ENCODE measurements around the gene TRDMT1.

The TRDMT1 gene

DNA sequence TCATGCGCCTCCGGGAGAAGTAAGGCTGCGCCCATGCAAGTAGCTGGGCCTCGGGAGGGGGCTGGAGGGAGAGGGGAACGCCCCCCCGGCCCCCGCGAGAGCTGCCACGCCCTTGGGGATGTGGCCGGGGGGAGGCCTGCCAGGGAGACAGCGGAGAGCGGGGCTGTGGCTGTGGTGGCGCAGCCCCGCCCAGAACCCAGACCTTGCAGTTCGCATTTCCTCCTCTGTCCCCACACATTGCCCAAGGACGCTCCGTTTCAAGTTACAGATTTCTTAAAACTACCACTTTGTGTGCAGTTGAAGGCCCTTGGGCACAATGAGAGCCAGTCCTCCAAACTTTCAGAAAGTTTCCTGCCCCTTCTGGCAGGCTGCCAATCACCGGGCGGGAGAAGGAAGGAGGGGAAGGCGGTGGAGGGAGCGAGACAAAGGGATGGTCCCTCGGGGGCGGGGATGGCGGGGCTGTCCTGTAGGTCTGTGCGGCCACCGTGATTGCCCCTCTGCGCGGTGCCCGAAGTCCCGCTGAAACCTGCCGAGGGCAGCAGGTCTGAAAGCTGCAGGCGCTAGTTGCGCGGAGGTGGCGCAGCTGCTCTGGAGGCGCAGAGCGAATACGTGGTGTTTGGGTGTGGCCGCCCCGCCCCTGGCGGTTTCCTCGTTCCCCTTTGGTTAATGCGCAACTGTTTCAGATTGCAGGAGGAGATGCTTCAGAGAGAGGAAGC, 28.7 kb upstream of the TRDMT1 start:
- peak; percentile 47 for DNase-seq

- DNase-seq: no peak
These were observed 28.2 kb upstream of the TRDMT1 start for GRCh38 chr10:17229717-17229966.

- no peak for DNase-seq
These were observed 27.7 kb upstream of the TRDMT1 start for GRCh38 chr10:17229016-17229716.

DNA sequence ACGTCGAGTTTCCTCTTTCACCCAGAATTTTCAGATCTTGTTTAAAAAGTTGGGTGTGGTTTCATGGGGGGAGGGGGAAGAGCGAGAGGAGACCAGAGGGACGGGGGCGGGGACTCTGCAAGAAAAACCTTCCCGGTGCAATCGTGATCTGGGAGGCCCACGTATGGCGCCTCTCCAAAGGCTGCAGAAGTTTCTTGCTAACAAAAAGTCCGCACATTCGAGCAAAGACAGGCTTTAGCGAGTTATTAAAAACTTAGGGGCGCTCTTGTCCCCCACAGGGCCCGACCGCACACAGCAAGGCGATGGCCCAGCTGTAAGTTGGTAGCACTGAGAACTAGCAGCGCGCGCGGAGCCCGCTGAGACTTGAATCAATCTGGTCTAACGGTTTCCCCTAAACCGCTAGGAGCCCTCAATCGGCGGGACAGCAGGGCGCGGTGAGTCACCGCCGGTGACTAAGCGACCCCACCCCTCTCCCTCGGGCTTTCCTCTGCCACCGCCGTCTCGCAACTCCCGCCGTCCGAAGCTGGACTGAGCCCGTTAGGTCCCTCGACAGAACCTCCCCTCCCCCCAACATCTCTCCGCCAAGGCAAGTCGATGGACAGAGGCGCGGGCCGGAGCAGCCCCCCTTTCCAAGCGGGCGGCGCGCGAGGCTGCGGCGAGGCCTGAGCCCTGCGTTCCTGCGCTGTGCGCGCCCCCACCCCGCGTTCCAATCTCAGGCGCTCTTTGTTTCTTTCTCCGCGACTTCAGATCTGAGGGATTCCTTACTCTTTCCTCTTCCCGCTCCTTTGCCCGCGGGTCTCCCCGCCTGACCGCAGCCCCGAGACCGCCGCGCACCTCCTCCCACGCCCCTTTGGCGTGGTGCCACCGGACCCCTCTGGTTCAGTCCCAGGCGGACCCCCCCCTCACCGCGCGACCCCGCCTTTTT, 26.9 kb upstream of the TRDMT1 start, which contains the start of gene VIM:
VIM (plus strand) TSS at position 151 of the 925 bp plus-strand sequence. CDS start 1,182 bp downstream, outside the sequence.
- peak; percentile 8 for DNase-seq

- no peak for DNase-seq
These were observed 26.1 kb upstream of the TRDMT1 start for GRCh38 chr10:17227367-17228090.

DNA sequence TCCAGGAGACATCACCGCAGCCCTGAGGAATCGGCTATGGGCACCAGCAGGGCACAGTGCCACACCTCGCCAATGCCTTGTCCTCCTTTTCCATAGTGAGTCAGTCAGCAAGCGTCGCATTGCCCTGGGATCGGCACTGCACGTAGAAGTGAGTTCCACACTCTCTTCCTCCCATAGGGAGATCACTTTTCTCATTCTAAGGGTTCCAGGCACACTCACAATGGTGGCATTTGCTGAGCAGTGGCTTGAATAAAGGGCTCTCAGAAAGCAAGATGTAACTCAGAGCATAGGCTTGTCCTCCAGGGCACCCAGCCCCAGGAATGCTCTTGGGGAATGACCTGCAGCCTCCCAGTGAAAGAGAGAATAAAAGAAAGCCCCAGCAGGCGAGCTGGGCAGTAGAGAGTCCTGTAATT, 25.4 kb upstream of the TRDMT1 start:
- no peak for DNase-seq

DNA sequence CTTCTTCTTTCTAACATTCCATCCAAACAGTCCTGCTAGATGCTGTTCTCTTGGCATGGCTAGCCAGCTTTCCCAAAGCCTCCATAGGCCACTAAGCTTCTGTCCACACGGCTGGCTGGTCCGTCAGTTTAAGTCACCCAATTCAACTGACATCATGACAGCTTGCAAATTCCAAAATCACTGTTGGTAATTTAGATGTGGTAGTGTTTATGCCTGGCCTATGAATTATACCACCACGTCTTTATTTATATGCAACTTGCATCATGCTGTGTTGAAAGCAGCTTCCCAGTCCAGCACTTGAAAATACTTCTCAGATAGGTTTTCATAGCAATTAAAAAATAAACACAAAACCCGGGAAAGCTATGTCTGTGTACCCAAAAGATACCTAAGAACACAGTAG, 24.3 kb upstream of the TRDMT1 start:
- DNase-seq: no peak

DNA sequence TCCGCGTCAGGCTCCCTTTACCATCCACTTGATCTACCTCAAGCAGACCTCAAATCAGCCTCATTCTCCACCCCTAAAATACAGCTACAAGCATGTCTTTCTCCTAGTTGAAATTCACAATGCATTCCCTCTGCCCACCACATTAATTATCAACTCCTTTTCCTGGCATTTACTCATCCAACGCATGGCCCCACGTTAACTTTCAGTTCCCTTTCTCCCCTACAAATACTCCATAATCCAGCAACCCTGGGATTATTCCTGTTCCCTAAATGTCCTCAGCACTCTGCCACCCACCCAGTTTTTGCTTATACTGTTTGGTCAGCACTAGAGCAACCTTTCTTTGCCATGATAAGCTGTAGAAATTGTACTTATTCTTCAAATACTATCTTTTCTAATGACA, 20.9 kb upstream of the TRDMT1 start:
- no peak for DNase-seq

GRCh38 chr10:17220652-17221100, 19.2 kb upstream of the TRDMT1 start:
- DNase-seq: no peak

DNA sequence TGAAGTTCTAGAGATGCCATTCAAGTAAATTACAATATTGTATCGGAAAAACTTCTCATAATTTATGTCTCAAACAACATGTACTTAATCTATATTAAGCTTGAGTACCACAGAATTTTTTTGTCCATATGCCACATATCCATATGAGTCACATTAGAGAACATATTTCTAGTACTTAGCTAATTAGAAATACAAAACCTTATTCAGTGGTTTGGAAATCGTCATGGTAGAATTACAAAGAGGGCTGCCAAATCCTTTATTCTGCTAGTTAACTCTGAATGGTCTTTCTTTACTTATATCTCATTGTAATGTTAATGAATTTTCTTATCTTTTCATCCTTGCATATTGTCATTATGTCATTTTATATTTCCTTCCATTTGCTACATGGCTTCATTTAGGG, 17.6 kb upstream of the TRDMT1 start:
- DNase-seq: no peak

GRCh38 chr10:17217631-17218232, 16.3 kb upstream of the TRDMT1 start:
- DNase-seq: no peak

DNA sequence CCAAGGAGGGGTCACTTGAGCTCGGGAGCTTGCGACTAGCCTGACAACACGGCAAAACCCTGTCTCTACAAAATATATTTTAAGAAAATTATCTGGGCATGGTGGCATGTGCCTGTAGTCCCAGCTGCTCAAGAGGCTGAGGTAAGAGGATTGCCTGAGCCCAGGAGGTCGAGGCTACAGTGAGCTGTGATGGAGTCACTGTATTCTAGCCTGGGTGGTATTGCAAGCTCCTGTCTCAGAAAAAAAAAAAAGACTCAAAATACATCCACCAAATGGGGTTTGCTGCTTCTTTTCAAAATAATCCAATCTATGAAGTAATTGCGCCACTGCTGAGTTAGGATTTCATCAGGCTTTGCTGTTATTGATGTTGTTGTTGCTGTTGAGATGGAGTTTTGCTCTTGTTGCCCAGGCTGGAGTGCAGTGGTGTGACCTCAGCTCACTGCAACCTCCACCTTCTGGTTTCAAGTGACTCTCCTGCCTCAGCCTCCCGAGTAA, 15.5 kb upstream of the TRDMT1 start:
- DNase-seq: no peak

- no peak for DNase-seq
These were observed 14.9 kb upstream of the TRDMT1 start for GRCh38 chr10:17216217-17216900.

- no peak for DNase-seq
These were observed 14.3 kb upstream of the TRDMT1 start for GRCh38 chr10:17215782-17216122.

- no peak for DNase-seq
These were observed 13.7 kb upstream of the TRDMT1 start for GRCh38 chr10:17214971-17215781.

- no peak for DNase-seq
These were observed 13.1 kb upstream of the TRDMT1 start for GRCh38 chr10:17214526-17214925.

DNA sequence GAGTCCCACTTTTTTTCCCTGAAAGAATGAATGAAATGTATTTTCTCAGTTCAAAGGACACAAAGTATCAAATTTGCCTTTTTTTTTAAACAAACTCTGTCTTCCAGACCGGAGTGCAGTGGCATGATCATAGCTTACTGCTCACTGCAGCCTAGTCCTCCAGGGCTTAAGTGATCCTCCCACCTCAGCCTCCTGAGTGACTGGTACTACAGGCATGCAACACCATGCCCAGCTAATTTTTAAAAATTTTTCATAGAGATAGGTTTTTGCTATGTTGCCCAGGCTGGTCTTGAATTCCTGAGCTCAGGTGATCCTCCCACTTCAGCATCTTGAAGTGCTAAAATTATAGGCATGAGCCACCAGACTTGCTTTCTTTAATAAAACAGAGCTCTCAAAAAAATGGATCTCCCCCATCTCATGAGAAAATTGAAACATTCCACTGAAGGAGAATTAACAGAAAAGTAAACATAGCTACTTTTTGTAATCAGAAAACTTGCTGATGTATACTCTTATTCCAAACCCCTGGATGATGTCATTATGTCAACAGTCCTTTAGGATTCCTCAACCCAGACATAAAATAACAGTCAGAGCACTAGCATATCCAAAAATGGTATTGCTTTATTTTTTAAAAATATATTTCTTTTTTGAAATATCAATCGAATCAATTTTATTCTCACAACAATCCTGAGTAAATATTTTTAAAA, 12.3 kb upstream of the TRDMT1 start:
- no peak for DNase-seq

GRCh38 chr10:17212802-17213221, 11.3 kb upstream of the TRDMT1 start:
- DNase-seq: no peak

- DNase-seq: no peak
These were observed 8.9 kb upstream of the TRDMT1 start for GRCh38 chr10:17210361-17210760.

GRCh38 chr10:17209881-17210280, 8.4 kb upstream of the TRDMT1 start:
- DNase-seq: no peak

Data from NCI-H69 (cell line).